ENCODE results near the gene KRTAP4-7. TPM values are rescaled to one million over a fixed set of nuclear protein-coding genes. Genes with fewer than 3 reads are reported as not detected.
"Not testable (repeated sequence)": the region's sequence is repeated elsewhere in the genome, so short reads cannot be mapped to it uniquely, and the experiment has no call there.

The KRTAP4-7 gene
- total RNA-seq, 1 experiment from 2014 or later, result not detected

DNA sequence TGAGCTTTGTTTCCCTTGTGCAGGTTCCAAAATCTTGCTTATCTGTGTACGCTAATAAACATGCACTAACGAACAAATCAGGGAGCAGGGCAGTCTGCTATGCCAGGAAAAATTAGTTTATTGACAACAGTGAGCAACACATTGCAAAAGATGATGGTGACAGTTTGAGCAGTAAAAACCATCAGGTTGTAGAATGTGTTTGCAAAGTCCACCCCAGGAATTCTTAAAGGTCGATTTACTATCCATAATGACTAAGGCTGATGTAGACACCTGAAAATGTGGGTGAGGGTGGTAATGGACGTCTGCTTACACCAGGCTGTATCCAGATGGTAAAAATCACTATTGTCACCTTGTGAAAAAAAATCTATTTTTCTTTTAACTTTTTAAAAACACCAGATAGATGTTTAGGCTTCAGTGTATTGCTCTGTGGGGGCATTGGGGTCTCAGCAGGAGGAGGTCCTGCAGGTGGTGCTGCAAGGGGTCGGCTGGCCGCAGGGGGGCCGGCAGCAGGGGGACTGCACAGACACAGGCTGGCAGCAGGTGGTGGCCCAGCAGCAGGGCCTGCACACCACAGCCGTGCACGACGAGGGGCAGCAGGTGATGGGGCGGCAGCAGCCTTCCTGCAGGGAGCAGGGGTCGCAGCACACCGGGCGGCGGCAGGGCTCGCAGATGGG lies 18.8 kb upstream of the KRTAP4-7 start:
- not testable (repeated sequence) for DNase-seq (ENCODE audit: low spot score)

DNA sequence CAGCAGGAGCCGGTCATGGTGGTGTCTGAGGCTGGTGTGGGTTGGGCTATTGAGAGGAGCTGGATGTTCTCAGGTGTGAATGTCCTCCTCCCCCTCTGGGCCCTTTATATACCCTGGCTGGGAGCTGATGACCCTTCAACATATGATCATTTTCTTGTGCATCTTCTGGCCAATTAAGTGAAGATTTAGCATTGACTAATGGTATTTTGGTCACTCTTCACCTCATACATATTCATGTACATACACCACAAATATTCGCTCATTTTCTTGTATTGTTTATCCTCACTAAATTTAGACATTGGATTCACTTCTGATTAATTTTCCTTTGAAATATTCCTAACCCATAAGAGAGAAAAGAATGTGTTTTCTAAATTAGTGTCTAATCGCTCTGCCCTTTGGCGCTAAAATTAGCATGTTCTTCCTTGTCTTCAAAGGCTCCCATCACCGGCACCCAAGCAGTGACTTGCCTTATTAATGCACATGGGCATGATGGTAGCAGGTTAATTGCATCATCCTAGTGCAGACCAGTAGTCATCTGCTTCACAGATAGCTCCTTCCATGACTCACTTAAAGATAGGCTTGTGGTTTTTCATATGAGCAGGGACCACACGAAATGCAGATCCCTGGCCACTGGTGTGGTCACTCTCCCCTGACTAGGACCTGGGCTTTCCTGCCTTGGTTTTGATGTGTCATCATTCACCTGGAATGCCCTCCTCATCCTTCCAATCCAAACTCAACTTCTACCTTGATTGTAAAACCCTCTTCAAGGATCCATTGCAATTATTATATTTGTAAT lies 17.9 kb upstream of the KRTAP4-7 start, which contains the start of gene KRTAP2-4:
Gene KRTAP2-4 (minus strand): TSS at position 51 of the 796 bp plus-strand sequence. CDS start 34 bp downstream, at position 17.
- DNase-seq (ENCODE audit: low spot score), result peak; percentile 73

DNA sequence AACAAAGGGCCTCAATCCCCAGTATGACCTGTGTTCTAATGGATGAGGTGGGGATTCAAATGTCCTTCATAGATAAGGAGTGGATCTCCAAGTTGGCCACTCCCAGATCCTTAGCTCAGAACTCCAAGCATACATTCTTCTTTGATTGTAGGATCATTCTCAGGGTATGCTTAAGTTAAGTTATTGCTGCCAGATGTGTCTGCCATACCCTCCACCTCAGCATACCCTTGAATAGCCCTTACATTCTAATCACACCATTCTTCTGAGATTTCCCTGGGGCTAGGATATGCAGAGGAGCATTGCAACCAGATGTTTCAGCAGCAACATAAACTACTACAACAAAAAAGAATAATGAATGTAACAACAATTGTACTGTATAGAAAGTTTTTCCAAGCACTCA lies 16.7 kb upstream of the KRTAP4-7 start:
- no peak for DNase-seq (ENCODE audit: low spot score)

- DNase-seq (ENCODE audit: low spot score), result no peak
Observed at GRCh38 chr17:41069031-41069430, 14.9 kb upstream of the KRTAP4-7 start.

GRCh38 chr17:41071606-41072360 lies 12.2 kb upstream of the KRTAP4-7 start:
- DNase-seq (ENCODE audit: low spot score), result no peak

GRCh38 chr17:41073676-41074075 lies 10.3 kb upstream of the KRTAP4-7 start:
- DNase-seq (ENCODE audit: low spot score), result no peak

DNA sequence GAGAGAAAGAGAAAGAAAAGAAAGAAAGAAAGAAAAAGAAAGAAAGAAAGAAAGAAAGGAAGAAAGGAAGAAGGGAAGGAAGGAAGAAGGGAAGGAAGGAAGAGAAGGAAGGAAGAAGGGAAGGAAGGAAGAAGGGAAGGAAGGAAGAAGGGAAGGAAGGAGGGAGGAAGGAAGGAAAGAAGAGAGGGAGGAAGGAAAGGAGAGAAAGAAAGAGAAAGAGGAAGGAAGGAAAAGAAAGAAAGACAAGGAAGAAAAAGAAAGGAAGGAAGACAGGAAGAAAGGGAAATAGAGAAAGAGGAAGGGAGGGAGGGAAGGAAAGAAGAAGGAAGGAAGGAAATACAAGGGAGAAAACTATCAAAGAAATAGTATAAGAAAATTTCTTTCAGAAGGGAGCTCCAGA lies 7.2 kb upstream of the KRTAP4-7 start:
- DNase-seq (ENCODE audit: low spot score), result no peak

- DNase-seq (ENCODE audit: low spot score), result peak; percentile 16
Observed at GRCh38 chr17:41082626-41083025, 1.3 kb upstream of the KRTAP4-7 start.

- not testable (repeated sequence) for DNase-seq (ENCODE audit: low spot score)
Observed at GRCh38 chr17:41083427-41083826, 523 bp upstream of the KRTAP4-7 start.

- DNase-seq (ENCODE audit: low spot score), result not testable (repeated sequence)
Observed at GRCh38 chr17:41088760-41089352, 4.9 kb downstream of the KRTAP4-7 start.

DNA sequence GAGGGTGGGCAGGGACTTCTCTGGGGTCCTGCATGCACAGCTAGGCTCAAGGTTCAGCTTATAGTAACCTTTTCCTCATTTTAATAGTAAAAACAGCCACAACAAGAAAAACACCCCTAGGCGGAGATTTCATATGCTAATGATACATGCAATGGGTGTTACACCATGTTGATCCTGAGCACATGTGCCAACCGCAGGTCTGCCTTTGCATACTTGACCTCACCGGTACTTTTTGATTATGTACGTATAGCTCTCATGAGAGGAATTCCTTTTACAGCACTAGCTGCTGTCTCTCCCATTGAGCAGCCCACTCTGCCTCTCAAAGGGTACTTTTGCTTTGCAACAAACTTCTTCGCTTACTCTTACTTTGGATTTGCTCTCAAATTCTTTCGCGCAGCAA lies 12.1 kb downstream of the KRTAP4-7 start:
- DNase-seq (ENCODE audit: low spot score), result no peak

DNA sequence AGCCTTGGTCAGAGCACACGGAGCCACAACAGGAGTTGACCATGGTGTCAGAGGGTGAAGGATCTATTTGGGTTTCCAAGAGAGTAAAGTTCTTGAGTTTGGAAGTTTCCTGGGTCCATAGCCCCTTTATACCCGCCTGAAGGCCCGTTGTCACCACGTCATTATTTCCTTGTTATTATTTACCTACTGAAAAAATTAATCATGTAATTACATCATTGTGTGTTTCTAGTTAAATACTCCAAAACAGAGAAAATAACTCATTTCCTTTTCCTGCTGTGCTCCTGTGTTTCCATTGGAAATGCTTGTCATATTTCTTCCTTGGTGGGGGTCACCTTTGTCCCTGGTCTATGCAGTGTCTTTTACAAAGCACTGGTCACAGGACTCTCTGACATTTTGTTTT lies 14.1 kb downstream of the KRTAP4-7 start, which contains the start of gene KRTAP4-8:
Gene KRTAP4-8 (minus strand): TSS at position 101 of the 400 bp plus-strand sequence. CDS start 58 bp downstream, at position 43.
- DNase-seq (ENCODE audit: low spot score), result no peak

DNA sequence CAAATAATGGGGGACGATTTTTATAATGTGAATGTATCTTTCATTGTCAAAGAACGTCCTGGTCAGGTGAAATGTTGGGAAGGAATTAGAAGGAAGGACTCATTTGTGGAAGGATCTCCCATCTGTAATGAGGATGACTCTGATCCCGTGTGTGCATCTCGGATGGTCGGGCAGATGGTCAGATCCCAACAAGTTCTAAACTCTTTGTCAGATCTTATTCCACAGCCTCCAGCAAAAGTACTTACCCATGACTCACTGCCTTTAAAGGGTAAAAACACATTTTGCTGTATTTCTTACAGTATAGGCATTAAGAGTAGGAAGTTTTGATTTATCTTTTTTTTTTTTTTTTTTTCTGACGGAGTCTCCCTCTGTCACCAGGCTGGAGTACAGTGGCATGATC lies 14.5 kb downstream of the KRTAP4-7 start:
- no peak for DNase-seq (ENCODE audit: low spot score)

DNA sequence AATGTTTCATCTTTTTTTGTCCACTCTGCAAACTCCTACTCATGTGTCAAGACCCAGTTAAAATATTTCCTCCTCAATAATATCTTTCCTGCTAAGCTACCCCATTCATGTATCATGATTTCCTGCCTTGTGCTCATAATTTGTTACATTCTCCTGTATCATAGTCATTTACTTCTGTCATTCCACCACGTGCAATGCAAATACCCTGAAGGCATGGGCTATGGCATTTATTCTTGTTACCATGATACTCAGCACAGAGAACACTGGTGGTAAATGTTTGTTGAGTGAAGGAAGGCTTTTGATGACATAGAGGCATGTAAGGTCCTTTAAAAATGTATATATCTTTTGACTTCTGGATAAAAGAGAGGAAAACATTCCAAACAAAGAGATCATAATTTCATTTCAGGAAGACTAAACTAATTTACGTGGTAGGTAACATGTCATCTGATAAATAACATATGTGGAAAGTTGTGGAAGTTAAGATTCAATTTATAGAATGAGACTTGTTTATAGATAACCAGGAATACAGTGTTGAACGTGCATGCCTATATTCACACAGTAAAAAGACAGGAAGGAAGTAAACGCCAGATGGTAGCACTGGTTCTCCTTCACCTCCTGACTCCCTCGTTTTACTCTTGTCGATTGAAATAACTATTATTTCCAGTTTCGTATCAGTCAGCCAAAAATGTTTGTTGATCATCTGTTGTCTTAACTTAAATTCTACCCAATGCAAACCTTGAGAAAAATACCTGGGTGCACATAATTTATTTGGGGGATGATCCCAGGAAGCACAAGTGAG lies 15.9 kb downstream of the KRTAP4-7 start:
- not testable (repeated sequence) for DNase-seq (ENCODE audit: low spot score)

- DNase-seq (ENCODE audit: low spot score), result no peak
Observed at GRCh38 chr17:41101586-41102259, 17.8 kb downstream of the KRTAP4-7 start, which contains the start of gene KRTAP4-16. Gene KRTAP4-16 (minus strand): TSS chr17:41102209. CDS start chr17:41102209, 0 bp downstream.

GRCh38 chr17:41103896-41104295 lies 19.9 kb downstream of the KRTAP4-7 start:
- no peak for DNase-seq (ENCODE audit: low spot score)

GRCh38 chr17:41104386-41105038 lies 20.6 kb downstream of the KRTAP4-7 start:
- not testable (repeated sequence) for DNase-seq (ENCODE audit: low spot score)

DNA sequence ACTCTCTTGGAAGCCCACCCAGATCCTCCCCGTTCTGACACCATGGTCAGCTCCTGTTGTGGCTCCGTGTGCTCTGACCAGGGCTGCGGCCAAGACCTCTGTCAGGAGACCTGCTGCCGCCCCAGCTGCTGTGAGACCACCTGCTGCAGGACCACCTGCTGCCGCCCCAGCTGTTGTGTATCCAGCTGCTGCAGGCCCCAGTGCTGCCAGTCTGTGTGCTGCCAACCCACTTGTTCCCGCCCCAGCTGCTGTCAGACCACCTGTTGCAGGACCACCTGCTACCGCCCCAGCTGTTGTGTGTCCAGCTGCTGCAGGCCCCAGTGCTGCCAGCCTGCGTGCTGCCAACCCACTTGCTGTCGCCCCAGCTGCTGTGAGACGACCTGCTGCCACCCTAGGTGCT lies 21.4 kb downstream of the KRTAP4-7 start, which contains the start of gene KRTAP4-9:
Gene KRTAP4-9 (plus strand): TSS at position 43 of the 400 bp plus-strand sequence. CDS start 0 bp downstream, at position 43.
- not testable (repeated sequence) for DNase-seq (ENCODE audit: low spot score)

GRCh38 chr17:41107941-41108450 lies 24.0 kb downstream of the KRTAP4-7 start:
- no peak for DNase-seq (ENCODE audit: low spot score)
